Mesendoderm (in vitro differentiated cells): Measurements from ENCODE around the gene TSPAN16.
A peak's percentile ranks its signal among the peaks of the same experiment; 100 is the strongest.

ENCODE experiments used
- DNase-seq: peaks from one replicate; pipeline ENCODE4 v3.0.0; 2013
- H2AK5ac ChIP-seq: 2 replicates; pipeline ENCODE4 v1.6.1; 2013; ENCODE audit warnings: low read length, inconsistent platforms
- H2BK120ac ChIP-seq: 2 replicates; pipeline ENCODE4 v1.6.1; 2013; ENCODE audit warnings: low read depth, mild to moderate bottlenecking, low read length, moderate library complexity, mixed read lengths
- H2BK15ac ChIP-seq: replicated peaks from 2 replicates; pipeline ENCODE4 v1.6.1; 2013; ENCODE audit warnings: low read depth, mild to moderate bottlenecking, moderate library complexity
- H2BK5ac ChIP-seq: 2 replicates; pipeline ENCODE4 v1.6.1; 2013; ENCODE audit warnings: low read length, inconsistent platforms
- H3K18ac ChIP-seq: 2 replicates; pipeline ENCODE4 v1.6.1; 2013; ENCODE audit warnings: mild to moderate bottlenecking, low read length, mixed read lengths
- H3K23ac ChIP-seq: one replicate; pipeline ENCODE4 v1.6.1; 2013; ENCODE audit warnings: low read length
- H3K27ac ChIP-seq: 2 replicates; pipeline ENCODE4 v1.5.1; 2013; ENCODE audit warnings: low read depth, mild to moderate bottlenecking, inconsistent platforms, low read length, moderate library complexity
- H3K27me3 ChIP-seq: 2 replicates; pipeline ENCODE4 v1.6.1; 2013; ENCODE audit warnings: low read length, control low read depth, mild to moderate bottlenecking, inconsistent platforms; ENCODE audit not compliant: insufficient read depth, poor library complexity
- H3K36me3 ChIP-seq: 2 replicates; pipeline ENCODE4 v1.6.1; 2013; ENCODE audit warnings: low read length, inconsistent platforms; ENCODE audit not compliant: control insufficient read depth, insufficient read depth
- H3K4ac ChIP-seq: one replicate; pipeline ENCODE4 v1.6.1; 2013; ENCODE audit warnings: low read depth, mild to moderate bottlenecking, low read length, moderate library complexity
- H3K4me1 ChIP-seq: 2 replicates; pipeline ENCODE4 v1.6.1; 2013; ENCODE audit warnings: low read depth, low read length, inconsistent platforms; ENCODE audit not compliant: control insufficient read depth
- H3K4me2 ChIP-seq: 2 replicates; pipeline ENCODE4 v1.6.1; 2013; ENCODE audit warnings: low read length
- H3K4me3 ChIP-seq: 2 replicates; pipeline ENCODE4 v1.5.1; 2013; ENCODE audit warnings: mild to moderate bottlenecking, low read length
- H3K56ac ChIP-seq: one replicate; pipeline ENCODE4 v1.6.1; 2013; ENCODE audit warnings: low read length
- H3K79me1 ChIP-seq: 2 replicates; pipeline ENCODE4 v1.6.1; 2013; ENCODE audit warnings: low read length, inconsistent platforms
- H3K79me2 ChIP-seq: 2 replicates; pipeline ENCODE4 v1.6.1; 2013; ENCODE audit warnings: mild to moderate bottlenecking, low read length; ENCODE audit not compliant: control insufficient read depth, insufficient read depth
- H3K9ac ChIP-seq: 2 replicates; pipeline ENCODE4 v1.6.1; 2013; ENCODE audit warnings: low read length, inconsistent platforms
- H4K5ac ChIP-seq: one replicate; pipeline ENCODE4 v1.6.1; 2013; ENCODE audit warnings: low read length
- H4K8ac ChIP-seq: one replicate; pipeline ENCODE4 v1.6.1; 2013; ENCODE audit warnings: low read depth, mild to moderate bottlenecking, control low read depth, low read length, moderate library complexity
- WGBS: extraction: QIAGEN DNeasy Blood & Tissue Kit; methylation state at CpG from one replicate; pipeline ENCODE4 v1.1.7; 2013; ENCODE audit warnings: low lambda C conversion rate, missing lambda C conversion rate; ENCODE audit not compliant: insufficient coverage; ENCODE audit errors: extremely low coverage; 5-methylcytosine and 5-hydroxymethylcytosine counted together

Gene TSPAN16

DNA sequence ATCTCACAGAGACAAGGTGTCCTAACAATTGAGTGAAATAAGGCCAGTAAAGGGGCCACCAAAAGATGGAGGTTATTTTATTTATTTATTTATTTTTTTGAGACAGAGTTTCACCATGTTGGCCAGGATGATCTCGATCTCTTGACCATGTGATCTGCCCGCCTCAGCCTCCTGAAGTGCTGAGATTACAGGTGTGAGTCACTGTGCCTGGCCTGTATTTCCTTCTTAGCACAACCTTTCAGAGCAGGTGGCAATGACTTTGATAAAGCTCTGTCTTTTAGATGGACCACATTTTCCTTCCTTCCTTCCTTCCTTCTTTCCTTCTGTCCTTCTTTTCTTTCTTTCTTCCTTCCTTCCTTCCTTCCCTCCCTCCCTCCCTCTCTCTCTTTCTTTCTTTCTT is 22.7 kb upstream of the TSPAN16 start:
- Histone ChIP-seq H2BK15ac (no peak overlapping the region), H3K56ac (no peak overlapping the region), H3K79me2 (no peaks in the 10 kb centered on the region), H2BK5ac (no peak overlapping the region), H3K27ac (no peak overlapping the region), H3K4me2 (no peak overlapping the region), H3K4me1 (no peaks in the 10 kb centered on the region), H4K5ac (no peak overlapping the region), H3K4ac (no peak overlapping the region), H3K18ac (no peak overlapping the region), H2AK5ac (no peak overlapping the region), H3K9ac (no peak overlapping the region), H3K79me1 (no peaks in the 10 kb centered on the region), H3K27me3 (no peaks in the 10 kb centered on the region), H2BK120ac (no peak overlapping the region), H4K8ac (no peak overlapping the region), H3K36me3 (no peaks in the 10 kb centered on the region), H3K23ac (no peak overlapping the region), H3K4me3 (no peak overlapping the region)
- DNase-seq, result peak; percentile 40
- WGBS, result no CpG with 5 or more reads among the region's 2 CpGs

DNA sequence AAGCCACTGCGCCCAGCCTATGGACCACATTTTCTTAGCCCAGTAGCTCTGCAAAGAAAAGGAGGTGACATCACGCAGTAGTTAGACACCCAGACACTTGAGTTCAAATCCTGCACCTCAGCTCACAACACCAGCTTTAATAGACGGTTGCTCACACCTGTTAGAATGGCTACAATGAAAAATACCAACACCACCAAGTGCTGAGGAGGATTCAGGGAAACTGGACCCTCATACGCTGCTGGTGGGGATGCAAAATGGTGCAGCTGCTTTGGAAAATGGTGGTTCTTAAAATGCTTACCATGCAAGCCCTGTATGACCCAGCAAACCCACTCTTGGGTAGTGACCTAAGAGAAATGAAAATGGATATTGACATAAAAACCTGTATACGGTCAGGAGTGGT is 22.0 kb upstream of the TSPAN16 start:
- DNase-seq, result no peak
- Histone ChIP-seq H3K79me2 (no peaks in the 10 kb centered on the region), H3K36me3 (no peaks in the 10 kb centered on the region), H2BK15ac (no peak overlapping the region), H4K5ac (no peak overlapping the region), H3K23ac (no peak overlapping the region), H3K79me1 (no peaks in the 10 kb centered on the region), H2AK5ac (no peak overlapping the region), H3K4ac (no peak overlapping the region), H3K27ac (no peak overlapping the region), H3K27me3 (no peaks in the 10 kb centered on the region), H3K4me3 (no peak overlapping the region), H3K4me1 (no peaks in the 10 kb centered on the region), H3K18ac (no peak overlapping the region), H3K4me2 (no peak overlapping the region), H3K9ac (no peak overlapping the region), H2BK120ac (no peak overlapping the region), H4K8ac (no peak overlapping the region), H3K56ac (no peak overlapping the region), H2BK5ac (no peak overlapping the region)
- WGBS, result no CpG with 5 or more reads among the region's 5 CpGs

DNA sequence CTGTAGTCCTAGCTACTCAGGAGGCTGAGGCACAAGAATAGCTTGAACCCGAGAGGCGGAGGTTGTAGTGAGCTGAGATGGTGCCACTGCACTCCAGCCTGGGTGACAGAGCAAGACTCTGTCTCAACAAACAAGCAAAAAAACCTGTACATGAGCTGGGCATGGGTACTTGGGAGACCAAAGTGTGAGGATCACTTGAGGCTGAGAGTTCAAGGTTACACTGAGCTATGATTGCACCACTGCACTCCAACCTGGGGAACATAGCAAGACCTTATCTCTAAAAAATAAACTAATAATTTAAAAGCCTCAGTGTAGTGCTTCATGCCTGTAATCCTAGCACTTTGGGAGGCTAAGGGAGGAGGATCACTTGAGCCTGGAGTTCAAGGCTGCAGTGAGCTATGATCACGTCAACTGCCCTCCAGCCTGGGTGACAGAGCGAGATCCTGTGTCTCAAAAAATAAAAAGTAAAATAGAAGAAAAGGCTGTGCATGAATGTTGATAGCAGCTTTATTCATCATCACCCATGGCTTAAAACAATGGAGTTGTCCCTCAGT is 21.4 kb upstream of the TSPAN16 start:
- H2BK15ac ChIP-seq, result no peak overlapping the region
- no peaks in the 10 kb centered on the region for H3K4me1 ChIP-seq
- no peaks in the 10 kb centered on the region for H3K27me3 ChIP-seq
- no peak overlapping the region for H3K18ac ChIP-seq
- H2AK5ac ChIP-seq, result no peak overlapping the region
- H4K8ac ChIP-seq, result no peak overlapping the region
- no CpG with 5 or more reads among the region's 4 CpGs for WGBS
- no peak overlapping the region for H3K23ac ChIP-seq
- H3K27ac ChIP-seq, result no peak overlapping the region
- no peak for DNase-seq
- no peak overlapping the region for H2BK5ac ChIP-seq
- H3K4me2 ChIP-seq, result no peak overlapping the region
- no peak overlapping the region for H3K9ac ChIP-seq
- H3K79me2 ChIP-seq, result no peaks in the 10 kb centered on the region
- H4K5ac ChIP-seq, result no peak overlapping the region
- no peak overlapping the region for H3K4me3 ChIP-seq
- H3K36me3 ChIP-seq, result no peaks in the 10 kb centered on the region
- no peak overlapping the region for H3K4ac ChIP-seq
- no peak overlapping the region for H2BK120ac ChIP-seq
- H3K56ac ChIP-seq, result no peak overlapping the region
- H3K79me1 ChIP-seq, result no peaks in the 10 kb centered on the region

DNA sequence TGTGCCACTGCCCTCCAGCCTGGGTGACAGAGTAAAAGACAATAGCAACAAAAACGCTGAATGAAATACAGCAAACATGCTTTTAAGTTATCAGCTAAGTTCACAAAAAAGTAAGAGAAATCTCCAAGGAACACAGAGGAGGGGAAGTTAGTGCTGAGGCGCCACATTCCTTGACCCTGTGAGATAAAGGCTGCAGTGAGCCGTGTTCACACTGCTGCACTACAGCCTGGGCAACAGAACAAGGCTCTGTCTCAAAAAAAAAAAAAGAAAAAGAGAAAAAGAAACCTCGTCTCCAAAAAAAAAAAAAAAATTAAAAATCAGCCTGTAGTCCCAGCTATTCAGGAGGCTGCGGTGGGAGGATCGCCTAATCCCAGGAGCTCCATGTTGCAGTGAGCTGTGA is 17.3 kb upstream of the TSPAN16 start:
- peak; percentile 69 for DNase-seq
- H3K36me3 ChIP-seq, result no peaks in the 10 kb centered on the region
- no peaks in the 10 kb centered on the region for H3K4me1 ChIP-seq
- no peak overlapping the region for H3K56ac ChIP-seq
- H2AK5ac ChIP-seq, result no peak overlapping the region
- H3K4me2 ChIP-seq, result no peak overlapping the region
- no peak overlapping the region for H2BK15ac ChIP-seq
- H3K4me3 ChIP-seq, result no peak overlapping the region
- no peak overlapping the region for H4K5ac ChIP-seq
- no peak overlapping the region for H3K23ac ChIP-seq
- no peak overlapping the region for H4K8ac ChIP-seq
- no peak overlapping the region for H3K27ac ChIP-seq
- WGBS, result no CpG with 5 or more reads among the region's 6 CpGs
- H3K18ac ChIP-seq, result no peak overlapping the region
- no peak overlapping the region for H3K4ac ChIP-seq
- H3K9ac ChIP-seq, result no peak overlapping the region
- H3K79me1 ChIP-seq, result no peaks in the 10 kb centered on the region
- no peaks in the 10 kb centered on the region for H3K27me3 ChIP-seq
- no peak overlapping the region for H2BK5ac ChIP-seq
- H3K79me2 ChIP-seq, result no peaks in the 10 kb centered on the region
- no peak overlapping the region for H2BK120ac ChIP-seq

DNA sequence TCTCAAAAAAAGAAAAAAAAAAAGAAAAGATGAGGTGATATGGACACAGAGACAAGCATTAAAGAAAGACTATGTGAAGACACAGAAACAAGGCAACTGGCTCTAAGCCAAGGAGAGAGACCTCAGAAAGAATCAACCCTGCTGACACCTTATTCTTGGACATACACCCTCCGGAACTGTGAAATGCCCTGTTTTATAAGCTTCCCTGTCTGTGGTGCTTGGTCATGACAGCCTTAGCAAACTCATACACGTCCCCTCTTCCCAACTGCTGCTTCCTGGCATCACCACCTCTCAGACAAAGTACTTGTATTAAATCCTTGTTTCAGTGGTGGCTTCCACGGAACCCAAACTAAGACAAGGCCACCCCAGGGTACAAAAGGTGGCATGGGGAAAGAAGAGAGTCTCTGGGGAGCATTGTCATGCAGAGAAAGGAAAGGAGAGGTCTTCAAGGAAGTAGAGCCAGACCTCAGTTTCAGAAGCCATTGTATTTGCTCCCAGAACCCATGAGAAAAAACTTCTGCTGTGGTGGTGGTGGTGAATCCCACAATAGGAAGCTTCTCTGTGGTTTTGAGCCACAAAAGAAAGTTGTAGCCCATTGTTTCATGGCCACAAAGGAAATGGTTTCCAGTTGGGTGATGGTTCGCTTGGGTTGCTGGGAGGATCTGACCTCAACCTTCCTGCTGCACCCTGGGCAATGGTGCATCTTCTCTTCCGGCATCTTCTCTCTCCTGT is 16.3 kb upstream of the TSPAN16 start:
- DNase-seq, result no peak
- Histone ChIP-seq H3K27me3 (no peaks in the 10 kb centered on the region), H4K5ac (no peak overlapping the region), H3K56ac (no peak overlapping the region), H3K4ac (no peak overlapping the region), H3K36me3 (no peaks in the 10 kb centered on the region), H3K23ac (no peak overlapping the region), H3K4me3 (no peak overlapping the region), H2BK15ac (no peak overlapping the region), H2AK5ac (no peak overlapping the region), H2BK120ac (no peak overlapping the region), H4K8ac (no peak overlapping the region), H2BK5ac (no peak overlapping the region), H3K9ac (no peak overlapping the region), H3K27ac (no peak overlapping the region), H3K4me2 (no peak overlapping the region), H3K79me1 (no peaks in the 10 kb centered on the region), H3K4me1 (no peaks in the 10 kb centered on the region), H3K79me2 (no peaks in the 10 kb centered on the region), H3K18ac (no peak overlapping the region)
- WGBS, result no CpG with 5 or more reads among the region's 5 CpGs
